Naive B cell (primary cell): ENCODE measurements around the gene STPG4. TPM values are rescaled to one million over a fixed set of nuclear protein-coding genes. Genes with fewer than 3 reads are reported as not detected.

Experiments used
- ATAC-seq, 2 donors: fragments of 150-1000 bp; cut with Tn5 transposase; 2 replicates each; pipeline ENCODE4 v1.10.0; 2021; ENCODE audit warnings: low read depth in 2 of 2, mild to moderate bottlenecking in 2 of 2, moderate library complexity in 2 of 2
- DNase-seq: peaks from one replicate; pipeline ENCODE4 v3.0.0; 2022
- H3K27ac Mint-ChIP-seq, 6 donors: one replicate each; pipeline ENCODE4 v1.8.0; 2020 to 2022; ENCODE audit warnings: mild to moderate bottlenecking in 6 of 6, mixed read lengths in 6 of 6, moderate library complexity in 5 of 6, inconsistent platforms in 2 of 6
- H3K27me3 Mint-ChIP-seq, 3 donors: one replicate each; pipeline ENCODE4 v1.8.0; 2021 to 2022; ENCODE audit warnings: mixed read lengths in 3 of 3, mild to moderate bottlenecking in 1 of 3
- H3K36me3 Mint-ChIP-seq, 2 donors: one replicate each; pipeline ENCODE4 v1.8.0; 2020 to 2022; ENCODE audit warnings: mixed read lengths in 2 of 2, inconsistent platforms in 1 of 2, mild to moderate bottlenecking in 1 of 2
- H3K4me1 Mint-ChIP-seq, 3 donors: one replicate each; pipeline ENCODE4 v1.8.0; 2020 to 2022; ENCODE audit warnings: mixed read lengths in 3 of 3, inconsistent platforms in 1 of 3, mild to moderate bottlenecking in 1 of 3, moderate library complexity in 1 of 3
- H3K4me3 Mint-ChIP-seq, 8 donors: one replicate each; pipeline ENCODE4 v1.8.0; 2020 to 2022; ENCODE audit warnings: mild to moderate bottlenecking in 8 of 8, mixed read lengths in 8 of 8, moderate library complexity in 8 of 8, inconsistent platforms in 2 of 8
- H3K9me3 Mint-ChIP-seq, 7 donors: one replicate each; pipeline ENCODE4 v1.8.0; 2020 to 2022; ENCODE audit warnings: mixed read lengths in 7 of 7, mild to moderate bottlenecking in 5 of 7, inconsistent platforms in 2 of 7, moderate library complexity in 1 of 7
- polyA plus RNA-seq, 6 donors: library from polyadenylated mRNA; unstranded; fragments of 300-500 nt; fragmentation: Illumina TruSeq; gene quantifications; one replicate each; pipeline ENCODE4 v1.2.3, GENCODE V29; 2021; ENCODE audit warnings: low read depth in 6 of 6

STPG4 gene
- polyA plus RNA-seq, 6 donors from 2014 or later: 0.41 to 0.66 TPM; not detected in 4

GRCh38 chr2:47088371-47089082, 66.6 kb downstream of the STPG4 start:
- Mint-ChIP-seq H3K4me3 (no peak overlapping the region), H3K27me3 (no peaks in the 10 kb centered on the region), H3K27ac (no peak overlapping the region), H3K36me3 (no peaks in the 10 kb centered on the region), H3K9me3 (peaks cover 0 to 4% (median 0%) of the 10 kb centered on the region in 7 donors), H3K4me1 (peaks cover 33 to 37% (median 36%) of the 10 kb centered on the region in 3 donors)
- no peak for DNase-seq
- no peak for ATAC-seq

GRCh38 chr2:47087051-47087450, 68.1 kb downstream of the STPG4 start:
- Mint-ChIP-seq H3K27ac (no peak overlapping the region), H3K4me1 (peaks cover 36 to 40% (median 37%) of the 10 kb centered on the region in 3 donors), H3K36me3 (no peaks in the 10 kb centered on the region), H3K27me3 (no peaks in the 10 kb centered on the region), H3K4me3 (no peak overlapping the region), H3K9me3 (peaks cover 0 to 4% (median 0%) of the 10 kb centered on the region in 7 donors)
- DNase-seq (no peak), ATAC-seq (no peak)

GRCh38 chr2:47086571-47086970, 68.5 kb downstream of the STPG4 start:
- Mint-ChIP-seq H3K36me3 (no peaks in the 10 kb centered on the region), H3K27me3 (no peaks in the 10 kb centered on the region), H3K9me3 (peaks cover 0 to 4% (median 0%) of the 10 kb centered on the region in 7 donors), H3K4me3 (no peak overlapping the region), H3K27ac (peak overlapping the region in 2 of 6 donors; percentile 33 to 93), H3K4me1 (peaks cover 36 to 40% (median 37%) of the 10 kb centered on the region in 3 donors)
- no peak for ATAC-seq
- no peak for DNase-seq

- H3K4me1 Mint-ChIP-seq: peaks cover 35 to 36% (median 36%) of the 10 kb centered on the region in 3 donors
- no peaks in the 10 kb centered on the region for H3K36me3 Mint-ChIP-seq
- H3K27ac Mint-ChIP-seq: peak overlapping the region in 3 of 6 donors; percentile 33 to 93 (median 73)
- DNase-seq (no peak), ATAC-seq (no peak)
- no peak overlapping the region for H3K4me3 Mint-ChIP-seq
- peaks cover 0 to 4% (median 0%) of the 10 kb centered on the region in 7 donors for H3K9me3 Mint-ChIP-seq
- H3K27me3 Mint-ChIP-seq: no peaks in the 10 kb centered on the region
These were observed 69.0 kb downstream of the STPG4 start for GRCh38 chr2:47086054-47086471.

GRCh38 chr2:47083886-47084687, 71.0 kb downstream of the STPG4 start:
- DNase-seq: no peak
- H3K27me3 Mint-ChIP-seq: no peaks in the 10 kb centered on the region
- peaks cover 38 to 46% (median 42%) of the 10 kb centered on the region in 3 donors for H3K4me1 Mint-ChIP-seq
- no peaks in the 10 kb centered on the region for H3K36me3 Mint-ChIP-seq
- H3K27ac Mint-ChIP-seq: peak overlapping the region in 3 of 6 donors; percentile 62 to 89 (median 89)
- peaks cover 0 to 4% (median 0%) of the 10 kb centered on the region in 7 donors for H3K9me3 Mint-ChIP-seq
- peak; percentile 28 to 48 for ATAC-seq
- H3K4me3 Mint-ChIP-seq: peak overlapping the region in 3 of 8 donors; percentile 18 to 80 (median 55)

GRCh38 chr2:47083485-47083884, 71.6 kb downstream of the STPG4 start:
- DNase-seq (no peak), ATAC-seq (no peak)
- H3K27ac Mint-ChIP-seq: peak overlapping the region in 2 of 6 donors; percentile 11 to 62
- H3K4me1 Mint-ChIP-seq: peaks cover 42 to 46% (median 42%) of the 10 kb centered on the region in 3 donors
- H3K36me3 Mint-ChIP-seq: no peaks in the 10 kb centered on the region
- H3K27me3 Mint-ChIP-seq: no peaks in the 10 kb centered on the region
- H3K9me3 Mint-ChIP-seq: peaks cover 0 to 4% (median 0%) of the 10 kb centered on the region in 7 donors
- peak overlapping the region in 3 of 8 donors; percentile 15 to 40 (median 18) for H3K4me3 Mint-ChIP-seq

GRCh38 chr2:47083005-47083404, 72.1 kb downstream of the STPG4 start:
- Mint-ChIP-seq H3K27ac (peak overlapping the region in 1 of 6 donors; percentile 62), H3K27me3 (no peaks in the 10 kb centered on the region), H3K9me3 (peaks cover 0 to 4% (median 0%) of the 10 kb centered on the region in 7 donors), H3K4me3 (peak overlapping the region in 1 of 8 donors; percentile 40), H3K36me3 (no peaks in the 10 kb centered on the region), H3K4me1 (peaks cover 42 to 50% (median 44%) of the 10 kb centered on the region in 3 donors)
- DNase-seq: no peak
- no peak for ATAC-seq

GRCh38 chr2:47080888-47081301, 74.2 kb downstream of the STPG4 start:
- H3K27ac Mint-ChIP-seq: peak overlapping the region in 2 of 6 donors; percentile 84 to 94
- no peak overlapping the region for H3K4me3 Mint-ChIP-seq
- H3K9me3 Mint-ChIP-seq: no peaks in the 10 kb centered on the region
- no peaks in the 10 kb centered on the region for H3K27me3 Mint-ChIP-seq
- no peaks in the 10 kb centered on the region for H3K36me3 Mint-ChIP-seq
- peaks cover 45 to 50% (median 45%) of the 10 kb centered on the region in 3 donors for H3K4me1 Mint-ChIP-seq
- no peak for DNase-seq
- ATAC-seq: no peak

GRCh38 chr2:47079515-47080412, 75.3 kb downstream of the STPG4 start:
- Mint-ChIP-seq H3K36me3 (no peaks in the 10 kb centered on the region), H3K27me3 (no peaks in the 10 kb centered on the region), H3K9me3 (no peaks in the 10 kb centered on the region), H3K27ac (peak overlapping the region in 5 of 6 donors; percentile 42 to 94 (median 84)), H3K4me3 (peak overlapping the region in 1 of 8 donors; percentile 5), H3K4me1 (peaks cover 38 to 51% (median 48%) of the 10 kb centered on the region in 3 donors)
- no peak for DNase-seq
- ATAC-seq: no peak

GRCh38 chr2:47078541-47079482, 76.3 kb downstream of the STPG4 start:
- Mint-ChIP-seq H3K4me3 (no peak overlapping the region), H3K36me3 (no peaks in the 10 kb centered on the region), H3K27ac (peak overlapping the region in 4 of 6 donors; percentile 66 to 97 (median 84)), H3K9me3 (no peaks in the 10 kb centered on the region), H3K4me1 (peaks cover 36 to 51% (median 48%) of the 10 kb centered on the region in 3 donors), H3K27me3 (no peaks in the 10 kb centered on the region)
- no peak for ATAC-seq
- no peak for DNase-seq

GRCh38 chr2:47077442-47078117, 77.5 kb downstream of the STPG4 start:
- DNase-seq (no peak), ATAC-seq (no peak)
- Mint-ChIP-seq H3K27me3 (no peaks in the 10 kb centered on the region), H3K4me1 (peaks cover 42 to 54% (median 53%) of the 10 kb centered on the region in 3 donors), H3K36me3 (no peaks in the 10 kb centered on the region), H3K4me3 (no peak overlapping the region), H3K9me3 (no peaks in the 10 kb centered on the region), H3K27ac (peak overlapping the region in 4 of 6 donors; percentile 76 to 97 (median 88))
